Natural killer cell (primary cell): ENCODE data around the gene SF3B4. TPM values are rescaled to one million over a fixed set of nuclear protein-coding genes. Genes with fewer than 3 reads are reported as not detected.
"Not testable (repeated sequence)": the region's sequence is repeated elsewhere in the genome, so short reads cannot be mapped to it uniquely, and the experiment has no call there.

Experiments used
- ATAC-seq, 3 donors: fragments of 150-1000 bp in 2 of 3; fragments of 200-7000 bp in 1 of 3; cut with Tn5 transposase; 1 replicate in 1 of 3; 2 replicates in 2 of 3; pipeline ENCODE4 v1.10.0; 2021; ENCODE audit warnings: mild to moderate bottlenecking in 2 of 3, moderate library complexity in 2 of 3
- DNase-seq, 2 donors: peaks; one replicate each; pipeline versions ENCODE4 v3.0.0 to v3.0.0-alpha.2; 2013 to 2021; ENCODE audit warnings: mixed read lengths in 1 of 2
- H3K27ac ChIP-seq: one replicate; pipeline ENCODE4 v1.5.1; 2013; ENCODE audit warnings: mild to moderate bottlenecking, low read length
- H3K27me3 ChIP-seq: one replicate; pipeline ENCODE4 v1.6.1; 2013; ENCODE audit warnings: low read length; ENCODE audit not compliant: control insufficient read depth, insufficient read depth
- H3K36me3 ChIP-seq: one replicate; pipeline ENCODE4 v1.6.1; 2013; ENCODE audit warnings: low read length; ENCODE audit not compliant: control insufficient read depth, insufficient read depth
- H3K4me1 ChIP-seq: one replicate; pipeline ENCODE4 v1.6.1; 2013; ENCODE audit warnings: low read length; ENCODE audit not compliant: control insufficient read depth, insufficient read depth
- H3K4me3 ChIP-seq: one replicate; pipeline ENCODE4 v1.5.1; 2013; ENCODE audit warnings: low read length
- H3K9me3 ChIP-seq: one replicate; pipeline ENCODE4 v1.6.1; 2013; ENCODE audit warnings: low read length; ENCODE audit not compliant: control insufficient read depth, insufficient read depth
- H3K27ac Mint-ChIP-seq, 2 donors: one replicate each; pipeline ENCODE4 v1.8.0; 2022; ENCODE audit warnings: mild to moderate bottlenecking in 2 of 2, mixed read lengths in 2 of 2, moderate library complexity in 1 of 2
- H3K27me3 Mint-ChIP-seq, 2 donors: one replicate each; pipeline ENCODE4 v1.8.0; 2022; ENCODE audit warnings: low read depth in 2 of 2, mixed read lengths in 2 of 2
- H3K36me3 Mint-ChIP-seq: one replicate; pipeline ENCODE4 v1.8.0; 2022; ENCODE audit warnings: mixed read lengths
- H3K4me1 Mint-ChIP-seq, 2 donors: one replicate each; pipeline ENCODE4 v1.8.0; 2022; ENCODE audit warnings: mixed read lengths in 2 of 2
- H3K4me3 Mint-ChIP-seq: one replicate; pipeline ENCODE4 v1.8.0; 2022; ENCODE audit warnings: mild to moderate bottlenecking, moderate library complexity, mixed read lengths
- H3K9me3 Mint-ChIP-seq, 2 donors: one replicate each; pipeline ENCODE4 v1.8.0; 2022; ENCODE audit warnings: mixed read lengths in 2 of 2
- CTCF ChIP-seq: fragments of 200-600 bp; IDR thresholded peaks from one replicate; pipeline ENCODE4 v1.8.0; 2022; ENCODE audit warnings: antibody characterized with exemption
- WGBS: methylation state at CpG from one replicate; pipeline ENCODE4 v1.1.7; 2013; ENCODE audit warnings: missing lambda C conversion rate; ENCODE audit not compliant: insufficient coverage; 5-methylcytosine and 5-hydroxymethylcytosine counted together
- intact Hi-C: fragments of 100-400 bp; cut with micrococcal nuclease; formaldehyde crosslinking; loops from one replicate; pipeline ENCODE4 v1.14.2; 2022
- total RNA-seq, 4 donors: library from RNA; stranded (reverse); fragments of 120-200 nt in 1 of 4; gene quantifications; one replicate each; pipeline versions ENCODE4 v1.2.3 to v1.2.4, GENCODE V29; 2013 to 2022

SF3B4 gene
- total RNA-seq, 3 donors from 2014 or later (not counting 1 experiment from before 2014, with no cell fraction given): 67.3 to 73.7 (median 68.5) TPM

GRCh38 chr1:149940427-149940826 is 12.8 kb upstream of the SF3B4 start:
- Mint-ChIP-seq H3K36me3 (peaks cover 11% of the 10 kb centered on the region), H3K4me3 (no peak overlapping the region), H3K9me3 (no peaks in the 10 kb centered on the region), H3K27me3 (no peaks in the 10 kb centered on the region), H3K27ac (no peak overlapping the region), H3K4me1 (peaks cover 0 to 8% of the 10 kb centered on the region in 2 donors)
- Histone ChIP-seq H3K9me3 (no peaks in the 10 kb centered on the region), H3K36me3 (peaks cover 12% of the 10 kb centered on the region), H3K4me1 (peaks cover 7% of the 10 kb centered on the region), H3K27me3 (no peaks in the 10 kb centered on the region), H3K4me3 (no peak overlapping the region), H3K27ac (no peak overlapping the region)
- TF ChIP-seq CTCF: no peak
- WGBS: 93% methylated on average over 2 of the region's 3 CpGs
- ATAC-seq: no peak
- no peak for DNase-seq
- intact Hi-C loops: no loop called here

GRCh38 chr1:149938668-149939003 is 11.0 kb upstream of the SF3B4 start:
- H3K9me3 ChIP-seq, H3K27ac ChIP-seq, H3K9me3 Mint-ChIP-seq, H3K4me3 ChIP-seq, H3K4me1 Mint-ChIP-seq, H3K27me3 Mint-ChIP-seq, H3K4me3 Mint-ChIP-seq, H3K4me1 ChIP-seq, DNase-seq, ATAC-seq, H3K27ac Mint-ChIP-seq, H3K36me3 ChIP-seq, H3K36me3 Mint-ChIP-seq, intact Hi-C loops, H3K27me3 ChIP-seq: not testable (repeated sequence)
- WGBS: 97% methylated on average over 8 of the region's 13 CpGs

- Mint-ChIP-seq H3K27ac (no peak overlapping the region), H3K4me1 (peaks cover 0 to 8% of the 10 kb centered on the region in 2 donors), H3K4me3 (no peak overlapping the region), H3K9me3 (no peaks in the 10 kb centered on the region), H3K36me3 (no peaks in the 10 kb centered on the region), H3K27me3 (peaks cover 3 to 7% of the 10 kb centered on the region in 2 donors)
- intact Hi-C loops: no loop called here
- Histone ChIP-seq H3K27ac (no peak overlapping the region), H3K4me1 (peaks cover 7% of the 10 kb centered on the region), H3K4me3 (no peak overlapping the region), H3K27me3 (no peaks in the 10 kb centered on the region), H3K36me3 (no peaks in the 10 kb centered on the region), H3K9me3 (no peaks in the 10 kb centered on the region)
- no peak for TF ChIP-seq CTCF
- DNase-seq (no peak), ATAC-seq (no peak)
These were observed 10.2 kb upstream of the SF3B4 start for GRCh38 chr1:149937759-149938158.

- Histone ChIP-seq H3K27ac (no peak overlapping the region), H3K4me3 (no peak overlapping the region), H3K36me3 (no peaks in the 10 kb centered on the region), H3K27me3 (no peaks in the 10 kb centered on the region), H3K4me1 (peaks cover 7% of the 10 kb centered on the region), H3K9me3 (no peaks in the 10 kb centered on the region)
- Mint-ChIP-seq H3K9me3 (no peaks in the 10 kb centered on the region), H3K36me3 (no peaks in the 10 kb centered on the region), H3K4me3 (no peak overlapping the region), H3K4me1 (peaks cover 0 to 8% of the 10 kb centered on the region in 2 donors), H3K27me3 (peaks cover 3 to 7% of the 10 kb centered on the region in 2 donors), H3K27ac (no peak overlapping the region)
- intact Hi-C loops: no loop called here
- WGBS: 95% methylated on average over 5 of the region's 8 CpGs
- TF ChIP-seq CTCF: no peak
- ATAC-seq (no peak), DNase-seq (no peak)
These were observed 9.5 kb upstream of the SF3B4 start for GRCh38 chr1:149936992-149937705.
